GM19351 (cell line): ENCODE data around the gene P2RX2.

Experiments
- ATAC-seq: cut with Tn5 transposase; IDR thresholded peaks from one replicate; pipeline ENCODE4 v1.9.1; 2021; ENCODE audit warnings: mild to moderate bottlenecking, moderate library complexity; ENCODE audit not compliant: unreplicated experiment

P2RX2 gene

DNA sequence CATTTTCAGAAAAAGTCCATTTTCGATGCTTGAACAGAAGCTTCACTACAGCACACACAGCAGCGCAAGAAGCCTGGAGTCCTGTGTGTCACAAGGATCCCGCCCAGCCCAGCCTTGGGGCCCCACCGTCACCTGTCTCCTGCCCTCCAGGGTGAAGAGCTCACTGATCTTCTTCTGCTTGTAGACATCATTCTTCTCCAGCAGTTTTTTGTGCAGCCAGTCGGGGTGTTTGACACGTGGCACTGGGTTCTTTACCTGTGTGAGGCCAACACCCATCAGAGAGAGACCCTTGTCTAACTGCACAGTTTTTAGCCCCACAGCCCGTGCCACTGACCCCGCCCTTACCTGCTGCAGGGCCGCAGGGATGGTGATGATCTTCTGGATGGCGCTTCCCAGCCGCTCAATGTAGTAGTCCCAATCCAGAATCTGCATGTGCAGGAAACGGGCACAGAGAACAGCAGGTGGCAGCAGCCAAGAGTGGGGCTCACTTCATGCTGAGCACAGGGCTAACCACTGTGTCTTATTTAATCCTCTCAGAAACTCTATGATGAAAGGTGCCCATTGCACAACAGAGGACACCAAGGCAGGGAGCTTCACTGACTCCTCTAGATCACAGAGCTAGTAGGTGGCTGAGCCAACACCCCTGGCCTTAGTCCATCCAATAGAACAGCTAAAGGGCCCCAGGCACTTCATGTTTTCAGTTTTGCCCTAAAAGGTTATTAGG lies 38.6 kb downstream of the P2RX2 start:
- no peak for ATAC-seq

DNA sequence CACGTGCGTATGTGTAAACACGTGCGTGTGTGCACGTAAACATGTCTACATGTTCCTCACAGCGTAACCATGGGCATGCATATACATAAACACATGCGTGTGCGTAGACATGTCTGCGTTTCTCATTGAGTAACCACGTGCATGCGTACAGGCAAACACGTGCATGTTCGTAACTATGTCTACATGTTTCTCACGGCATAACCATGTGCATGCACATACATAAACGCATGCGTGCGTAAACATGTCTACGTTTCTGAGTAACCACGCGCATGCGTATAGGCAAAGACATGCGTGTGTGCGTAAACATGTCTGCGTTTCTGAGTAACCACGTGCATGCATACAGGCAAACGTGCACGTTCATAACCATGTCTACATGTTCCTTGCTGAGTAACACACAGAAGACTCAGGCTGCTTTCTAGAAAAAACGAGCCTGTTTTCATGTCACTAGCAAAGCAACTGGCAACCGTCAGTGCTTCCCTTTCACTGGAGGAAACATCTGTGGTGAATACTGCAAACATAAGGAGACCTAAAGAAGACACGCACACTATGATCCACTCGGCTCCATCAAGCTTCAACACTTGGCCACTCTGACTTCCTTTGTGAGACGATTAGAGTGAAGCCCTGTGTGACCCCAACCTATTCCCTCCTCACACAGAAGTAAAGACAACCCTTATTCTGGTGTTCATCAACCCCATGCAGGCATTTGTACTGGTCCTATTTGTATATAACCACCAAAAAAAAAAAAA lies 39.7 kb downstream of the P2RX2 start:
- ATAC-seq = no peak

DNA sequence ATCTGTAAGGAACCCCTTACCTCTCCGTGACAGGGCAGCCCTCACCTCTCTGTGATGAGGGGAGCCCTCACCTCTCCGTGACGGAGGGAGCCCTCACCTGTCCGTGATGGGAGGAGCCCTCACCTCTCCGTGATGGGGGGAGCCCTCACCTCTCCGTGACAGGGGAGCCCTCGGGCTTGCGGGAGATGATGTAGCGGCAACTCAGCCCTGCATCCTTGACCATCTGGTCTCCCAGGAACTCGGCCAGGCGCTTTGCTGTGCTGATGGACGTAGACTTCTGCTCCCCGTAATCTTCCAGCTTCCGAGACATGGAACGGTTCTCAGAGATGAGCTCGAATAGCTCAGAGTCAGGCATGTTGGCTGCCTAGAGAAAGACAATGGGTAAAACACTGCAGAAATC lies 40.6 kb downstream of the P2RX2 start:
- no peak for ATAC-seq

DNA sequence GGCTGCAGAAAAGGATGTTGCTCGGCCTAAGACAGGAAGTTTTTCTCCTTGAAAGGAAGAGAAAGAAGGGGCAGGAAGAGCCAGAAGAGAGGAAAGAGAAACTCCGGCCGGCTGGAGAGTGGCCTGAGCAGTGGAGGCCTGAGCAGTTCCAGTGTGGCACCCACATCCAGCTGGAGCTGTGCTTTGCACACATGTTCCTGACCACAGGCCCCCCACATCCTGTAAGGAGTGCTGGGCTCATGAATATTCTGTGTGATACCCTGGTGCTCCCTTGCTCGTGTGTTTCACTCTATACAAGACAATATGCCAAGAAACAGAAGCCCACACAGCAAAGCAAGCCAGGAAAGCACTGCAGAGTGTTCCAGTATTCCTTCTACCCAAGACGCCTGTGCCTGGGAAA lies 41.5 kb downstream of the P2RX2 start:
- ATAC-seq = no peak

DNA sequence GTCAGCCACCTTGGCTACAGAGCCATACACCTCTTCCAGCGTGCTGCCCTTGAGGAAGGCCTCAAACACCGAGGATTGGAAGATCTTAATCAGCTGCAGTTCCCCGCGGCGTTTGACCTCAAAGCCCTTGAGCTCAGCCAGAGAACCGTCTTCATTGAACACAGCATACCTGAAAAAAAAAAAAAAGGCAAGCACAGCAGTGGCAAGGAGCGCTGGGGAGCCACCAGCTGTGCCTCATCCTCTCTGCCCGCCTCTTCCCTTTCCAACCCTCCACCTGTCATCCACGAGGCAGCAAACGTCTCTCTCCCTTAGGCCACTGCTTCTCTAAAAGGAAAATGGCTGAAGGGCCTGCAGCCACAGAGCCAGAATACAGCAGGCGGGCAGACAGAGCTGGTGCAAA lies 42.4 kb downstream of the P2RX2 start:
- no peak for ATAC-seq

DNA sequence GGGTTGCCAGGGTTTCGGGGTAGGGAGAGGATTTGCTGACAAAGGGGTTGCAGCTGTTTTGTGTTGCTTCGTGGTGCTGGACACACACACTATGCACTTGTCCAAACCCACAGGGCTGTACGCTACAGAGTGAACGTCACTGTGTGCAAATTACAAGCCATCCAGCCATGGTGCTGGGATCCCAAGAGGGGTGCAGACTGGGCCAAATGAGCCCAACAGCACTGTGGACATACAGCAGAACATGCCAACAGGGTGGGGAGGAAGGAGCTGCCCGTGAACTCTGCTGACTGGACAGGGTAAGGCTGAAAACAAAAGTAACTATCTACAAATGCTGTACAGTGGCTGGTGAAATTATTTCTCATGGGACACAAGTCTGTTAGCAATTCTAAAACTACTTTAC lies 43.4 kb downstream of the P2RX2 start:
- ATAC-seq = no peak

DNA sequence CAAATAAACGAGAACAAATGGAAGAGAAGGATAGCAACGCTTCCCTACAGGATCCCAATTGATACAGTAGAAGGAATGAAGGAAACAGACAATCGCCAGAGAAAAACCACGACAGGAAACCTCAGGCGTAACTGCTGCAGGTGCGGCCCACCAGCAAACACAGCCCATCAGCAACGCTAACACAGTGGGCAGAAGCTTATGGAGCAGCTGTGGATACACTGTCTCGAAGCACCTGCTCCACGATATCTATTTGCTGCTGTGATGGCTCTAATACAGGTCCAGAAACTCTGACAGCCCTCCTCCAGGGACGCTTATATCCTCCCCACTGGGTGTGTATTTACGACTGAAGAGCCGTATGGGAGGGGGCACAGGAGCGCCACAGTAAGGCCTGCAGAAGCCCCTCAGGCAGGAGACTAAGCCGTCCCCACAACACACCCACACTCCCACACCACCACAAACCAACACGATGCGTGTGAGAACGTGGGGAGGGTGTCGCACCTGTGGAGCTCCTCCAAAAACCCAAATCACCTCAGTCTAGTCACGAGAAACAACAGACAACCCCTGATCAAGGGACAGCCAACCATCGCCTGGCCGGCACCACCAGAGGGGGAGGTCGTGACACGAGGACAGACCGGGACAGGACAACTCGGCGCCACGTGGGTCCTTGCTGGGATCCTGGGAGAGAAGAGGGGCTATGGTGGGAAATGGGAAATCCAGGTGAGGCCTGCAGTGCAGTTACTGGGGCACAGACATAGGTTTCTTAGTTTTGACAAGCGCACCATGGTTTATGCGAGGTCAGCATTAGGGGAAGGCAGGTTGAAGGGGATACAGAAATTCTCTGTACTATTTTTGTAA lies 44.6 kb downstream of the P2RX2 start:
- no peak for ATAC-seq

DNA sequence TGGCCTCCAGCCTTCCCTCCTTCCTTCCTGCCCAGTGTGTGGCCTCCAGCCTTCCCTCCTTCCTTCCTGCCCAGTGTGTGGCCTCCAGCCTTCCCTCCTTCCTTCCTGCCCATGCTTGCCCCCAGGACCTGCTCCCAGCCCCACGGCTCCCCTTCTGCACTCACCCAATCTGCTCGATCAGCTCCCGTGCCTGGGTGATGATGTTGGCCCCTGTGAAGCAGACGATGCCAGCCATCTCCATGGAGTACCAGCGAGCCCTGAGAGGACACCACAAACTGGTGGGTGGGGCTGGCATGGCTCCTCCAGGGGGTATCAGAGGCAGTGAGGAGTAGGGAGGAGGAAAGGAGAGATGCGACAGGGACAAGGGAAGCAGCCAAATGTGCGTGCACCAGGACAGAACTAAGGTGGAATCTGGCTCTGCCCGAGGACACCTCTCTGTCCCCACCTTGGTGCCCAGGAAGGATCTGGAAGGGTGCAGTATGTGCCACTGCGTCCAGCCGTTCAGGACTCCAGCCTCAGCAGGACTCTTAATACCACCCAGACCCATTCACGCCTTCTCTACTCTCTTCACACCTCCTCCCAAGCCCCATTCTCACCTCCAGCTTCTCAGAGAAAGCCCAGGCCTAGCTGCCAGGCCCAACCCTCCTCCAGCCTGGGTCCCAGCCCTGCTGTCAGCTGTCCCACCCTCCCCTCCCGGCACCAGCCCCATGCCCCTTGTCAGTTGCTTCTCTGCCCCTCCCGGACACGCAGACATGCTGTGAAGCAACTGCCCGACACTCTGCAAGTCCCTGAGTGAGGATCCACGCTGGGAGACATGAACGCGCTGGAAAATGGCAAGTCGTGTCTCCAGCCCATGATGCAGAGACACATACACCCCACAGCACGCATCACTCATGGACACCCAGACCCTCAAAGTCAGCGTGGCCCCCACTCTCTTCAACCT lies 45.9 kb downstream of the P2RX2 start:
- ATAC-seq = no peak

DNA sequence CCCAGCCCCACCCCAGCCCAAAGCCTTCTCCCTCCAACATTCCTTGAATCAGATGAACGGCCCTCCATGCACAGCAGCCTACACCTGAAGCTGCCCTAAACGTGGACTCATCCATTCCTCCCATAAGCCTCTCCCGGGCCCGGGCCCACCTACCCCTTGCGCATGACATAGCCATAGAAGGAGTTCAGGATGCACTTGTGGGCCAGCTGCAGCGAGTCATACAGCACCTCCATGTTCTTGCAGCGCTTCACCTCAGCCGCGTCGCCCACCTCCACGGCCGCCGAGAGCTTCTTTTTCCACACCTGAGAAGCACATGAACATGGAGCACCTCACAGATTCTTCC lies 46.5 kb downstream of the P2RX2 start:
- no peak for ATAC-seq

DNA sequence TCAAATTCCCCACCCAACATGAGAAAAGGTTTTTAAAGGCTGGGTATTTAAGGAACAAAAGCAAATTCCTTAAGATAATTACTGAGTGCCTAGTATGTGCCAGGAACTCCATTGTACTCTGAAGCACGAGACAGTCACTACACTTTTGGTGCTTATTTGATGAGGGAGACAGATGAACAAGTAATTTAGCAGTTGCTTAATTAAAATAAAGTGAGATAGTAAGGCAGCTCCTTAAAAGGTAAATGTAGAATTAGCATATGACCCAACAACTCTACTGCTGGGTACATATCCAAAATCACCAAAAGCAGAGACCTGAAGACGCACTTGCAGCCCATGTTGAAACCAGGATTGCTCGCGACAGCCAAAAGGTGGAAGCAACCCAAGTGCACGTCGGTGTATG lies 47.2 kb downstream of the P2RX2 start:
- ATAC-seq = no peak

DNA sequence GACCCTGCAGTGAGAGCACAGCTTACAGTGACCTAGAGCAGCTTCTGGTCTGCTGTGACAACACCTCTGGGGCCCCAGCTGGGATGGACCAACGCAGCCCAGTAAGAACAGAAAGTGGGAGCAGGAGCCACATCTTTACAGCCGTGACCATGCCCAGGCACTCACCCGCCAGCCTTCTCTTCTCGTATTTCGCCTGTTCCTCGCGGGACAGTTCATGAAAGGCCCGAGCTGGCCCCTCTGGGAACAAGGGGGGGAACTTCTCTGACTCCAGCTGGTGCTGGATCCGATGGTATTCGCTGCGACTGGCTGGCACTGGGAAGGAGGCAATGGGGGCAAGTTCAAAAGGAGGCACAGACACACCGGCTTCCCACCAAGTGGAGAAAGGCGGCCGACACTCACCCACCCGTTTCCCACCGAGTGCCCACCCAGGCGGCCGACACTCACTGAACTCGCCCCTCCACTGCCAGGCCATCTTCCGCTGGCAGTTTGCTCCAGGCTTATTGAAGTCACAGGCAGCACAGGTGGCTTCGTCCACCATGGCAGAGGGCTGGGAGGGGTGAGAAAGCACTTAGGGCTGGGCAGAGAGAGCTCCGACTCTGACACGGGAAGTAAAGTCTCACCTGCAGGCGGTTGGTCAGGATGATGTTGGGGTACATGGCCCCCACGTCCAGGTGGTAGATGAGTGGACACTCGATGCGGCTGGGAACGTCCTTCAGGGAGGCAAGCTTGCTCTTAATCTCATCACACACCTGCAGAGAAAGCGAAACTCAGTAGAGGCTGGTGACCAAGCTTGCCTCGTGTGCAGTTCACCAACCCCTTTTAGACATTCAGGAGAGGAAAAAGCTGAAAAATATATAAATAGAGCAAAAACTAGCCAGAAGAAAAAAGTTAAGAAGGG lies 49.9 kb downstream of the P2RX2 start:
- ATAC-seq = no peak

DNA sequence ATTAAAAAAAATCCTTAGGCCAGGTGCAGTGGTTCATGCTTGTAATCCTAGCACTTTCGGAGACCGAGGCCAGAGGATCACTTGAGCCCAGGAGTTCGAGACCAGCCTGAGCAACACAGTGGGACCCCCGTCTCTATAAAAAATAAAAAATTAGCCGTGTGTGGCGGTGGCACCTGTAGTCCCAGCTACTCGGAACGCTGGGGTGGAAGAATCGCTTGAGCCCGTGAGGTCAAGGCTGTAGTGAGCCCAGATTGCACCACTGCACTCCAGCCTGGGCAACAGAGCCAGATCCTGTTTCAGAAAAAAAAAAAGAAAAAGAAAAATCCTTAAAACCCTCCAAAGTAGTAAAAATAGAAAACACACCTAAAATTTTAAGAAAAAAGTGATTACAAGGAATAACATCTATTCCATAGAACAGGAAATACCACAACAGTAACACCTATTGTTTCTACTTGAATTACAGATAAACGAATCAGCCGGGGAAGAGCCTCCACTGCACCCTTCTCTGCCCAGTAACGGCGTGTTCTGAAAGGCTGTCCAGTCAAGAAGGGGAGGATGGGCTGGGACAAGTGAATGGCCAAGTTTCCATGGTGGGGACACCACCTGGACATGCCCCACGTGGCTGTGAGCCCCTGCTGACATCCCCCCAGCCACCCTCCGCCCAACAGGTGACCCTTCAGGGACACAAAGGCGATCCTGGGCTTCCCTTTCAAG lies 50.7 kb downstream of the P2RX2 start:
- ATAC-seq = no peak
